ENCODE measurements around the gene CLMP. TPM values are rescaled to one million over a fixed set of nuclear protein-coding genes. Genes with fewer than 3 reads are reported as not detected.
A peak's percentile ranks its signal among the peaks of the same experiment; 100 is the strongest.

Gene CLMP
- polyA plus RNA-seq, 2 of the 4 experiments (the other 2 are of a cell fraction): 15.7 to 17.1 TPM

DNA sequence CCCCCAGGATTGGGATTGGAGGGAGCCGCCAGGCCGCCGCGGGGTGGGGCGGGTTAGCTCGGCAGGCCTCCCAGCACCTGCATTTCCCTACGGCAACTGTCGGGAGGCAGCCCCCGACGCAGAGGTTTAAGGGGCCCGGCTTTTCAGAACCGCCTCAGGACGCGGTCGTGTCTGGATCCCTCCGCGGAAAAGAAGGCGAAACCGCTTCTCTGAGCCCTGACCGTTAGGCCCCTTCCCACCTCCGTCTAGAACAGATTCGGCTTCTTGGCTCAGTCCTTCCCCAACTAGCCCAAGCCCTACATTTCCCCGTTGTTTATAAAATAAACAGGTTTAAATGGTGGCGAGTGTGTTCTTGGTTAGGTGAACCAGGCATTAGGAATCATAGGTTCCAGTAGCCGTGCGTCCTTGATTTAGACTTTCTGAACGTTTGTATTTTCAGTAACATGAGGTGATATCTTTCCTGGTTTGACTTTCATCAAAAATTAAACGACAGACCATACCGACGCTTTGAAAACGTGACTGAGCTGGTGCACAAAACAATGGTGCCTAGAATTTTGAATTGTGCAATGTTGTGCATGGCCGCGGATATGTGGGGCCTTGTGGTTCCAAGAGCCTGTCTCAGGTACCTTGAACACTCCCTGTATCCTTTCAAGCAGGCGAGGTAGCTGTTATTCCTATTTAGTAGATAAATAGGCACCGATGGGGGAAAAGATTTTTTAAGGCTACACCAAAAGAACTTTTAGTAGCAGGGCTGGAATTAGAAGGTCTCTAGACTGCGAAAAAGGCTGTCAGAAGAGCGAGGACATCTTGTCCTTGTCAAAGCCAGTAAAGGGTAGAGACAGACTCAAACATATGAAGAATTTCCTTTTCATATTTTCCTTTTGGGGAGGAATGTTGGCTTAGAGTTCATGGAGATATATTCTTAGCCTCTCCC is 131.9 kb downstream of the CLMP start (continued):
- TF ChIP-seq, protein P1, sequence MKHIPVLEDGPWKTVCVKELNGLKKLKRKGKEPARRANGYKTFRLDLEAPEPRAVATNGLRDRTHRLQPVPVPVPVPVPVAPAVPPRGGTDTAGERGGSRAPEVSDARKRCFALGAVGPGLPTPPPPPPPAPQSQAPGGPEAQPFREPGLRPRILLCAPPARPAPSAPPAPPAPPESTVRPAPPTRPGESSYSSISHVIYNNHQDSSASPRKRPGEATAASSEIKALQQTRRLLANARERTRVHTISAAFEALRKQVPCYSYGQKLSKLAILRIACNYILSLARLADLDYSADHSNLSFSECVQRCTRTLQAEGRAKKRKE (CRISPR knock-in tag; IDR thresholded peaks at IDR 0.05; ENCODE audit: low read depth): no peak

DNA sequence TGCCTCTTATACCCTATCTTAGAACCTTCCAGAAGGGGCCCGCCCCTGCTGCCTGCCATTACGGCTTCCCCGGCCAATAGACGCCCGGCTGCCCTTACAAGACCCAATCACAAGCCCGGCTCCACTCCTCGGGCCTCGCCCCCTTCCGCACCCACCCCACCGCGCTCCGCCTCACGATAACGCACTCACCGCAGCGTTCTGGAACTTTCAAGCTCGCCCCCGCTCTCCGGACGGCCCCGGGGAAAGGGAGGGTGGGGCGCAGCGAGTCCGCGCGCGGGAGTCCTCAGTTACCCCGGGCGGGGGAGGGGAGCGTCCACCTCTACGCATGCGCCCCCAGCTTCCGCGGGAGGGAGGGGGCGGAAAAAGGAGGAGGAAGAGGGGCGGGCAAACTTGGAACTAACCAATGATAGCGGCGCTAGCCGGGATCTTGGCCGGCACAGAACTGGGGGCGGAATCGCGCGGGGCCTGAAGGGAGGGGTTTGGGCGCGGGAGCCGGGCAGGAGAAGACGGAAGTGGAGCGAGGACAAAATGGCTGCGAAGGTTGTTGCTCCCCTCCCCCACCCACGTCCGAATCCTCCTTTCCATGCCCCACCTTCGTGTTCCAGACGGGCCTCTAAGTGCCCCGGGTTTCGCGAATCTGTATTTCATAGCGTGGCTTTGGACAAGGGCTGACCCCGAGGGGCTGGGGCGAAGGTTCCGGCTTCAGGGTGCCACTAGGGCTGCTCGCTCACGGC is 132.7 kb downstream of the CLMP start:
- FAIRE-seq (no peak), DNase-seq (ENCODE audit: low read depth in 1 of 2, low spot score in 1 of 2) (peak; percentile 76 to 97), ATAC-seq (peak; percentile 92 to 93)
- Histone ChIP-seq H3K4me3 (peak overlapping the region; percentile 98), H3K4me2 (peak overlapping the region; percentile 79), H3K4me1 (peaks cover 40% of the 10 kb centered on the region), H3K9me3 (no peaks in the 10 kb centered on the region), H3K27ac (peak overlapping the region; percentile 98 to 100)
- POLR2A ChIA-PET: interaction anchor here (0.6 to 1.5 kb wide), 19 partner anchors 9 to 420 kb away, joined by 3 to 29 read pairs (median 4); partner anchors contain the start of genes JHY and UBASH3B
- CTCF ChIA-PET: no interaction called here
- under 1% methylated on average over 31 of the region's 63 CpGs for WGBS (ENCODE audit: missing lambda C conversion rate)
- TF ChIP-seq EP300 (IDR thresholded peaks at IDR 0.05): no peak
- no peak for TF ChIP-seq MYC (IDR thresholded peaks at IDR 0.05; ENCODE audit: borderline replicate concordance, low read length)
- TF ChIP-seq, protein P2, sequence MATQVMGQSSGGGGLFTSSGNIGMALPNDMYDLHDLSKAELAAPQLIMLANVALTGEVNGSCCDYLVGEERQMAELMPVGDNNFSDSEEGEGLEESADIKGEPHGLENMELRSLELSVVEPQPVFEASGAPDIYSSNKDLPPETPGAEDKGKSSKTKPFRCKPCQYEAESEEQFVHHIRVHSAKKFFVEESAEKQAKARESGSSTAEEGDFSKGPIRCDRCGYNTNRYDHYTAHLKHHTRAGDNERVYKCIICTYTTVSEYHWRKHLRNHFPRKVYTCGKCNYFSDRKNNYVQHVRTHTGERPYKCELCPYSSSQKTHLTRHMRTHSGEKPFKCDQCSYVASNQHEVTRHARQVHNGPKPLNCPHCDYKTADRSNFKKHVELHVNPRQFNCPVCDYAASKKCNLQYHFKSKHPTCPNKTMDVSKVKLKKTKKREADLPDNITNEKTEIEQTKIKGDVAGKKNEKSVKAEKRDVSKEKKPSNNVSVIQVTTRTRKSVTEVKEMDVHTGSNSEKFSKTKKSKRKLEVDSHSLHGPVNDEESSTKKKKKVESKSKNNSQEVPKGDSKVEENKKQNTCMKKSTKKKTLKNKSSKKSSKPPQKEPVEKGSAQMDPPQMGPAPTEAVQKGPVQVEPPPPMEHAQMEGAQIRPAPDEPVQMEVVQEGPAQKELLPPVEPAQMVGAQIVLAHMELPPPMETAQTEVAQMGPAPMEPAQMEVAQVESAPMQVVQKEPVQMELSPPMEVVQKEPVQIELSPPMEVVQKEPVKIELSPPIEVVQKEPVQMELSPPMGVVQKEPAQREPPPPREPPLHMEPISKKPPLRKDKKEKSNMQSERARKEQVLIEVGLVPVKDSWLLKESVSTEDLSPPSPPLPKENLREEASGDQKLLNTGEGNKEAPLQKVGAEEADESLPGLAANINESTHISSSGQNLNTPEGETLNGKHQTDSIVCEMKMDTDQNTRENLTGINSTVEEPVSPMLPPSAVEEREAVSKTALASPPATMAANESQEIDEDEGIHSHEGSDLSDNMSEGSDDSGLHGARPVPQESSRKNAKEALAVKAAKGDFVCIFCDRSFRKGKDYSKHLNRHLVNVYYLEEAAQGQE (IDR thresholded peaks at IDR 0.05): no peak
- TF ChIP-seq RARB (CRISPR knock-in tag; IDR thresholded peaks at IDR 0.05): no peak
- TF ChIP-seq CEBPB (IDR thresholded peaks at IDR 0.05): no peak
- TF ChIP-seq JUN (IDR thresholded peaks at IDR 0.05): peak in 1 of 2 experiments; percentile 45; a peak in 2 of 5 replicates
- no peak for TF ChIP-seq FOXS1 (CRISPR knock-in tag; IDR thresholded peaks at IDR 0.05)
- 0 out of 2 replicates have a peak, but pooled peaks have one; percentile 34 for TF ChIP-seq RFX5 (IDR thresholded peaks at IDR 0.05)
- no peak for TF ChIP-seq MAFK (IDR thresholded peaks at IDR 0.05; ENCODE audit: partially characterized antibody)
- TF ChIP-seq, protein P3, sequence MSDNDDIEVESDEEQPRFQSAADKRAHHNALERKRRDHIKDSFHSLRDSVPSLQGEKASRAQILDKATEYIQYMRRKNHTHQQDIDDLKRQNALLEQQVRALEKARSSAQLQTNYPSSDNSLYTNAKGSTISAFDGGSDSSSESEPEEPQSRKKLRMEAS (IDR thresholded peaks at IDR 0.05): peak; percentile 11; the same call in 1 of the 2 replicates
- TF ChIP-seq EHMT2 (IDR thresholded peaks at IDR 0.05; ENCODE audit: low read depth): no peak
- no peak for TF ChIP-seq KDM1A (IDR thresholded peaks at IDR 0.05; ENCODE audit: low read depth)
- TF ChIP-seq, protein P1 (CRISPR knock-in tag; IDR thresholded peaks at IDR 0.05; ENCODE audit: low read depth): no peak
- TF ChIP-seq PBX3 (IDR thresholded peaks at IDR 0.05): peak; percentile 8; the same call in 1 of the 2 replicates
- no peak for TF ChIP-seq KDM5A (IDR thresholded peaks at IDR 0.05)
- no peak for TF ChIP-seq HEYL (CRISPR knock-in tag; IDR thresholded peaks at IDR 0.05)
- no peak for TF ChIP-seq HMGXB4 (CRISPR knock-in tag; IDR thresholded peaks at IDR 0.05; ENCODE audit: borderline replicate concordance)
- TF ChIP-seq, protein P4, sequence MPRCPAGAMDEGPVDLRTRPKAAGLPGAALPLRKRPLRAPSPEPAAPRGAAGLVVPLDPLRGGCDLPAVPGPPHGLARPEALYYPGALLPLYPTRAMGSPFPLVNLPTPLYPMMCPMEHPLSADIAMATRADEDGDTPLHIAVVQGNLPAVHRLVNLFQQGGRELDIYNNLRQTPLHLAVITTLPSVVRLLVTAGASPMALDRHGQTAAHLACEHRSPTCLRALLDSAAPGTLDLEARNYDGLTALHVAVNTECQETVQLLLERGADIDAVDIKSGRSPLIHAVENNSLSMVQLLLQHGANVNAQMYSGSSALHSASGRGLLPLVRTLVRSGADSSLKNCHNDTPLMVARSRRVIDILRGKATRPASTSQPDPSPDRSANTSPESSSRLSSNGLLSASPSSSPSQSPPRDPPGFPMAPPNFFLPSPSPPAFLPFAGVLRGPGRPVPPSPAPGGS (IDR thresholded peaks at IDR 0.05): no peak
- TF ChIP-seq ZNF302 (CRISPR knock-in tag; IDR thresholded peaks at IDR 0.05): no peak
- TF ChIP-seq ELK1 (IDR thresholded peaks at IDR 0.05; ENCODE audit: low read depth, low read length): no peak
- no peak for TF ChIP-seq BHLHE40 (IDR thresholded peaks at IDR 0.05; ENCODE audit: low read depth, low read length)
- TF ChIP-seq RNF2 (IDR thresholded peaks at IDR 0.05; ENCODE audit: borderline replicate concordance, low read depth): no peak
- TF ChIP-seq NPAS2 (CRISPR knock-in tag; IDR thresholded peaks at IDR 0.05; ENCODE audit: borderline replicate concordance): no peak
